Endothelial cell of umbilical vein (primary cell): ENCODE data around the gene TCF25.

Experiments used
- JUN ChIP-seq: IDR thresholded peaks from 2 replicates; pipeline ENCODE4 v1.6.1; 2011; ENCODE audit warnings: borderline replicate concordance, low read depth; ENCODE audit not compliant: insufficient read length, insufficient read depth
- POLR2A ChIP-seq: IDR thresholded peaks from 2 replicates; pipeline ENCODE4 v1.6.1; 2012; ENCODE audit warnings: low read depth, mild to moderate bottlenecking, control low read depth, low read length
- POLR2AphosphoS5 ChIP-seq: IDR thresholded peaks from 2 replicates; pipeline ENCODE4 v1.6.1; 2012; ENCODE audit warnings: low read depth, mild to moderate bottlenecking, control low read depth, low read length, moderate library complexity; ENCODE audit not compliant: insufficient read depth
- TF ChIP-seq, protein P1 (sequence below), 2 donors: IDR thresholded peaks; 1 replicate in 1 of 2; 2 replicates in 1 of 2; pipeline ENCODE4 v1.5.1; 2011; ENCODE audit warnings: low read length in 2 of 2, mild to moderate bottlenecking in 2 of 2, moderate library complexity in 2 of 2, control low read depth in 1 of 2, inconsistent platforms in 1 of 2, low read depth in 1 of 2; ENCODE audit not compliant: insufficient read depth in 1 of 2; ENCODE audit errors: extremely low read depth in 1 of 2
- TF ChIP-seq, protein P2 (sequence below): IDR thresholded peaks from 2 replicates; pipeline ENCODE4 v1.6.1; 2011; ENCODE audit not compliant: insufficient read depth, insufficient read length

DNA sequence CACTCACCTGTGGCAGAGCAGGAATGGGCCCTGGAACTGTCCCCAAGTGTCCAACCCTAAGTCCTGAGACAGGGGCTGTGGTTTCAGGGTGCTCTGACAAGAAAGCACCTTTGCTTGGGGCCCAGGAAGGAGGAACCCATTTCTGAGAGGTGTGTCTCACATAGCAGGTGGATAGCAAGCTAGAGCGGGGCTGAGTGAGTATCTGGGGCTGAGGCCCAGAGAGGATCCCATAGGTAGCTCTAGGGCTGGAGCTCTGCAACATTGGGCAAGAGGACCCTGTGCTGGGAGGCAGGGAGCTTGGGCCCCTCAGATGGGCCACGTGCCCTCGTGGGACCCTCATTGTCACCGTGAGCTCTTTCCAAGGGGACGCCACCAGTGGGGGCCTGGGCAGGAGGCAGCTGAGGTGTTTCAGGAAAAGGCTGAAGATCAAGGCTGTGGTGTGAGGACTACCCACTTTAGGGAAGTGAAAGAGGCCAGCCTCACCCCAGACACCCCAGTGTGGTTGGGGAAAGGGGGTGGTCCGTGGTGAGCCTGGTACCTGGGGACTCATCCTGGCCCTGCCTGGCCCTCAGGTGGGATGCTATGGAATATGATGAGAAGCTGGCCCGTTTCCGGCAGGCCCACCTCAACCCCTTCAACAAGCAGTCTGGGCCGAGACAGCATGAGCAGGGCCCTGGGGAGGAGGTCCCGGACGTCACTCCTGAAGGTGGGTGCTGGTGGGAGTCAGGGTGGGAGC is 80.4 kb downstream of the TCF25 start:
- TF ChIP-seq POLR2AphosphoS5 (no peak), POLR2A (no peak), JUN (no peak)
- TF ChIP-seq, protein P1, sequence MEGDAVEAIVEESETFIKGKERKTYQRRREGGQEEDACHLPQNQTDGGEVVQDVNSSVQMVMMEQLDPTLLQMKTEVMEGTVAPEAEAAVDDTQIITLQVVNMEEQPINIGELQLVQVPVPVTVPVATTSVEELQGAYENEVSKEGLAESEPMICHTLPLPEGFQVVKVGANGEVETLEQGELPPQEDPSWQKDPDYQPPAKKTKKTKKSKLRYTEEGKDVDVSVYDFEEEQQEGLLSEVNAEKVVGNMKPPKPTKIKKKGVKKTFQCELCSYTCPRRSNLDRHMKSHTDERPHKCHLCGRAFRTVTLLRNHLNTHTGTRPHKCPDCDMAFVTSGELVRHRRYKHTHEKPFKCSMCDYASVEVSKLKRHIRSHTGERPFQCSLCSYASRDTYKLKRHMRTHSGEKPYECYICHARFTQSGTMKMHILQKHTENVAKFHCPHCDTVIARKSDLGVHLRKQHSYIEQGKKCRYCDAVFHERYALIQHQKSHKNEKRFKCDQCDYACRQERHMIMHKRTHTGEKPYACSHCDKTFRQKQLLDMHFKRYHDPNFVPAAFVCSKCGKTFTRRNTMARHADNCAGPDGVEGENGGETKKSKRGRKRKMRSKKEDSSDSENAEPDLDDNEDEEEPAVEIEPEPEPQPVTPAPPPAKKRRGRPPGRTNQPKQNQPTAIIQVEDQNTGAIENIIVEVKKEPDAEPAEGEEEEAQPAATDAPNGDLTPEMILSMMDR (IDR thresholded peaks at IDR 0.05; ENCODE audit: extremely low read depth in 1 of 2, insufficient read depth in 1 of 2, low read depth in 1 of 2, low read length in 2 of 2): no peak
- TF ChIP-seq, protein P2, sequence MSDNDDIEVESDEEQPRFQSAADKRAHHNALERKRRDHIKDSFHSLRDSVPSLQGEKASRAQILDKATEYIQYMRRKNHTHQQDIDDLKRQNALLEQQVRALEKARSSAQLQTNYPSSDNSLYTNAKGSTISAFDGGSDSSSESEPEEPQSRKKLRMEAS: no peak
